ENCODE measurements around the gene RASAL2.

DNA sequence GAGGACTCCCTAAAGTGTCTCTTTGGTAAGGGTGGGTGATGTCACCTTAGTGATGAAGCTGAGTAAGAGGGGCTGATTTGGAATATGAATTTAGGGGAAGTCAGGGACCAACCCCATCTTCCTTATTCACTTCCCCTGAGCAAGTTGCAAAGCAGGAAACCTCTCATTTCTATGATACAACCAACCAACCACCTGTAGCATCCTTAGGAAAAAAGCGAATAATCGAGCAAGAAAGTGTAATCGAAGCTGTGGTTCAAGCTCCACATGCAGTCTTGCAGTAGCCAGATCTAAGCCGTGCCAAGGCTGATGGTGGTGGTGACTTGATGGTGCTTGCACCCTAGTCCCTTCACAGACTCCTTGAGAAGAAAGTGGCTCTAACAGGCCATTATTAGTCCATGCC, 422.2 kb downstream of the RASAL2 start:
- TF ChIP-seq, protein P1, sequence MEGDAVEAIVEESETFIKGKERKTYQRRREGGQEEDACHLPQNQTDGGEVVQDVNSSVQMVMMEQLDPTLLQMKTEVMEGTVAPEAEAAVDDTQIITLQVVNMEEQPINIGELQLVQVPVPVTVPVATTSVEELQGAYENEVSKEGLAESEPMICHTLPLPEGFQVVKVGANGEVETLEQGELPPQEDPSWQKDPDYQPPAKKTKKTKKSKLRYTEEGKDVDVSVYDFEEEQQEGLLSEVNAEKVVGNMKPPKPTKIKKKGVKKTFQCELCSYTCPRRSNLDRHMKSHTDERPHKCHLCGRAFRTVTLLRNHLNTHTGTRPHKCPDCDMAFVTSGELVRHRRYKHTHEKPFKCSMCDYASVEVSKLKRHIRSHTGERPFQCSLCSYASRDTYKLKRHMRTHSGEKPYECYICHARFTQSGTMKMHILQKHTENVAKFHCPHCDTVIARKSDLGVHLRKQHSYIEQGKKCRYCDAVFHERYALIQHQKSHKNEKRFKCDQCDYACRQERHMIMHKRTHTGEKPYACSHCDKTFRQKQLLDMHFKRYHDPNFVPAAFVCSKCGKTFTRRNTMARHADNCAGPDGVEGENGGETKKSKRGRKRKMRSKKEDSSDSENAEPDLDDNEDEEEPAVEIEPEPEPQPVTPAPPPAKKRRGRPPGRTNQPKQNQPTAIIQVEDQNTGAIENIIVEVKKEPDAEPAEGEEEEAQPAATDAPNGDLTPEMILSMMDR (IDR thresholded peaks at IDR 0.05): no peak
- TF ChIP-seq EP300 (IDR thresholded peaks at IDR 0.05): no peak

All from suprapubic skin (tissue), 3 donors.